ENCODE data around the gene ATP5F1D. TPM values are rescaled to one million over a fixed set of nuclear protein-coding genes. Genes with fewer than 3 reads are reported as not detected.
A peak's percentile ranks its signal among the peaks of the same experiment; 100 is the strongest.
"Not testable (repeated sequence)": the region's sequence is repeated elsewhere in the genome, so short reads cannot be mapped to it uniquely, and the experiment has no call there.

ATP5F1D gene
- total RNA-seq: 100 to 1,000 TPM; 491 to 770 (median 553) TPM
- polyA plus RNA-seq: 1,000 to 10,000 TPM in 1 of 2 donors, 100 to 1,000 TPM in 1; 821 to 2,879 TPM
- long read RNA-seq, donor 1, transcript ATP5F1D-209 (3 exons, 343 nt): minor isoform, 44 of 697 reads
- long read RNA-seq, donor 1, transcript ATP5F1D-202 (5 exons, 704 nt): major isoform, 394 of 697 reads
- long read RNA-seq, donor 1, transcript ATP5F1D-205 (4 exons, 1,144 nt): minor isoform, 12 of 697 reads
- long read RNA-seq, donor 1, transcript ATP5F1D-201 (4 exons, 997 nt): minor isoform, 211 of 697 reads
- long read RNA-seq, donor 1, partial matches to known transcripts: 18 of 697 reads
- long read RNA-seq, donor 1, other reads (novel, unspliced or antisense): 7 of 697 reads
- long read RNA-seq, donor 2, transcript ATP5F1D-209 (3 exons, 343 nt): minor isoform, 53 of 722 reads
- long read RNA-seq, donor 2, transcript ATP5F1D-201 (4 exons, 997 nt): minor isoform, 213 of 722 reads
- long read RNA-seq, donor 2, transcript ATP5F1D-205 (4 exons, 1,144 nt): minor isoform, 10 of 722 reads
- long read RNA-seq, donor 2, transcript ATP5F1D-202 (5 exons, 704 nt): major isoform, 409 of 722 reads
- long read RNA-seq, donor 2, partial matches to known transcripts: 22 of 722 reads
- long read RNA-seq, donor 2, other reads (novel, unspliced or antisense): 9 of 722 reads
- long read RNA-seq, donor 3, transcript ATP5F1D-201 (4 exons, 997 nt): minor isoform, 112 of 281 reads
- long read RNA-seq, donor 3, transcript ATP5F1D-202 (5 exons, 704 nt): major isoform, 153 of 281 reads
- long read RNA-seq, donor 3, partial matches to known transcripts: 1 of 281 reads
- long read RNA-seq, donor 3, other reads (novel, unspliced or antisense): 4 of 281 reads

- H3K4me3 ChIP-seq: peak within 1 kb of the TSS; percentile 63 to 93 (median 86)
- H3K4me1 ChIP-seq: peaks cover 42 to 84% (median 76%) of the 10 kb centered on the region in 9 donors
- H3K27me3 ChIP-seq: peaks cover 0 to 16% (median 0%) of the 10 kb centered on the region in 7 donors
- intact Hi-C loops (cut with DNase I): loop anchor here in 6 of 10 donors (2.0 to 10.0 kb wide), 5 partner anchors 21 to 317 kb away; partner anchors contain the start of genes ARID3A (in 2 of the 6) and GPX4 (in 1 of the 6)
- WGBS, 2 donors: 1% methylated on average over 59 to 77 of the region's 79 CpGs
- peak within 1 kb of the TSS; percentile 95 to 100 (median 100) for H3K27ac ChIP-seq
- H3K9me3 ChIP-seq: no peaks in the 10 kb centered on the region
- TF ChIP-seq CTCF (IDR thresholded peaks at IDR 0.05): peak in 1 of 9 donors; percentile 12
- DNase-seq: peak; percentile 94 to 96
- peak; percentile 31 to 77 (median 62) for ATAC-seq
- H3K36me3 ChIP-seq: peaks cover 0 to 8% (median 0%) of the 10 kb centered on the region in 9 donors
Measured at GRCh38 chr19:1241417-1242095, at the start of gene ATP5F1D. ATP5F1D (plus strand) TSS chr19:1241751; CDS start chr19:1241851, 100 bp downstream.

- Histone ChIP-seq H3K4me1 (peaks cover 0 to 18% (median 0%) of the 10 kb centered on the region in 9 donors), H3K36me3 (no peaks in the 10 kb centered on the region), H3K9me3 (no peaks in the 10 kb centered on the region), H3K27ac (no peak overlapping the region), H3K4me3 (no peak overlapping the region), H3K27me3 (no peaks in the 10 kb centered on the region)
- DNase-seq (no peak), ATAC-seq (no peak)
- 88 to 95% methylated on average over 10 of the region's 10 CpGs for WGBS, 2 donors
- intact Hi-C loops (cut with DNase I): no loop called here
- TF ChIP-seq CTCF (IDR thresholded peaks at IDR 0.05): no peak
Measured at GRCh38 chr19:1199531-1199930, 42.0 kb upstream of the ATP5F1D start.

GRCh38 chr19:1200614-1201013 lies 40.9 kb upstream of the ATP5F1D start:
- H3K9me3 ChIP-seq; intact Hi-C loops (cut with DNase I): not testable (repeated sequence)
- 92 to 97% methylated on average over 4 of the region's 4 CpGs for WGBS, 2 donors

GRCh38 chr19:1205114-1206099 lies 36.1 kb upstream of the ATP5F1D start, which contains the start of gene STK11:
STK11 (plus strand) TSS chr19:1205778; CDS start chr19:1206914, 1,136 bp downstream.
- no peak for TF ChIP-seq CTCF (IDR thresholded peaks at IDR 0.05)
- peaks cover 0 to 9% (median 3%) of the 10 kb centered on the region in 9 donors for H3K36me3 ChIP-seq
- H3K4me3 ChIP-seq: peak within 1 kb of the TSS; percentile 69 to 94 (median 80)
- H3K27me3 ChIP-seq: no peaks in the 10 kb centered on the region
- DNase-seq: peak; percentile 99 to 100
- H3K27ac ChIP-seq: peak within 1 kb of the TSS; percentile 62 to 96 (median 88)
- peak; percentile 91 to 95 (median 94) for ATAC-seq
- WGBS, 2 donors: 3 to 4% methylated on average over 96 to 113 of the region's 114 CpGs
- intact Hi-C loops (cut with DNase I): no loop called here
- H3K9me3 ChIP-seq: no peaks in the 10 kb centered on the region
- H3K4me1 ChIP-seq: peaks cover 17 to 57% (median 42%) of the 10 kb centered on the region in 9 donors

More at GRCh38 chr19:1200614-1201013, 40.9 kb upstream of the ATP5F1D start:
- peaks cover 3 to 26% (median 5%) of the 10 kb centered on the region in 9 donors for H3K4me1 ChIP-seq
- H3K27me3 ChIP-seq, ATAC-seq, H3K4me3 ChIP-seq, H3K36me3 ChIP-seq, DNase-seq, H3K27ac ChIP-seq: not testable (repeated sequence)
